NCI-H146 treated with DMSO at 0.1 percent for 48 hours (cell line): ENCODE data around the gene ELFN2.
A peak's percentile ranks its signal among the peaks of the same experiment; 100 is the strongest.

Experiments
- DNase-seq: peaks from one replicate; lab custom pipeline; 2025; ENCODE audit not compliant: unreplicated experiment; lab: John Stamatoyannopoulos, UW

ELFN2 gene

GRCh38 chr22:37428649-37429586, 1.6 kb upstream of the ELFN2 start:
- no peak for DNase-seq

- no peak for DNase-seq
Measured at GRCh38 chr22:37427711-37428635, 694 bp upstream of the ELFN2 start.

GRCh38 chr22:37426706-37427134, 559 bp downstream of the ELFN2 start:
- no peak for DNase-seq

- peak; percentile 11 for DNase-seq
Measured at GRCh38 chr22:37425800-37426705, 1.2 kb downstream of the ELFN2 start.

- no peak for DNase-seq
Measured at GRCh38 chr22:37425369-37425768, 1.9 kb downstream of the ELFN2 start.

GRCh38 chr22:37423283-37423682, 4.0 kb downstream of the ELFN2 start:
- DNase-seq, result no peak

- DNase-seq, result no peak
Measured at GRCh38 chr22:37421468-37421877, 5.8 kb downstream of the ELFN2 start.

GRCh38 chr22:37420686-37421467, 6.4 kb downstream of the ELFN2 start:
- DNase-seq, result no peak

- DNase-seq, result no peak
Measured at GRCh38 chr22:37419969-37420685, 7.2 kb downstream of the ELFN2 start.

GRCh38 chr22:37419370-37419968, 7.8 kb downstream of the ELFN2 start:
- no peak for DNase-seq

GRCh38 chr22:37418627-37419369, 8.5 kb downstream of the ELFN2 start:
- no peak for DNase-seq

GRCh38 chr22:37417677-37418348, 9.5 kb downstream of the ELFN2 start:
- DNase-seq, result no peak

- DNase-seq, result no peak
Measured at GRCh38 chr22:37417264-37417663, 10.0 kb downstream of the ELFN2 start.

GRCh38 chr22:37416827-37417226, 10.5 kb downstream of the ELFN2 start:
- no peak for DNase-seq

GRCh38 chr22:37416389-37416788, 10.9 kb downstream of the ELFN2 start:
- no peak for DNase-seq

GRCh38 chr22:37415210-37415609, 12.1 kb downstream of the ELFN2 start:
- DNase-seq, result no peak

- DNase-seq, result no peak
Measured at GRCh38 chr22:37414288-37414687, 13.0 kb downstream of the ELFN2 start.

GRCh38 chr22:37413546-37413945, 13.7 kb downstream of the ELFN2 start:
- DNase-seq, result no peak
